Measurements from ENCODE around the gene WDR36. TPM values are rescaled to one million over a fixed set of nuclear protein-coding genes. Genes with fewer than 3 reads are reported as not detected.

The WDR36 gene
- total RNA-seq, result 24.5 TPM

DNA sequence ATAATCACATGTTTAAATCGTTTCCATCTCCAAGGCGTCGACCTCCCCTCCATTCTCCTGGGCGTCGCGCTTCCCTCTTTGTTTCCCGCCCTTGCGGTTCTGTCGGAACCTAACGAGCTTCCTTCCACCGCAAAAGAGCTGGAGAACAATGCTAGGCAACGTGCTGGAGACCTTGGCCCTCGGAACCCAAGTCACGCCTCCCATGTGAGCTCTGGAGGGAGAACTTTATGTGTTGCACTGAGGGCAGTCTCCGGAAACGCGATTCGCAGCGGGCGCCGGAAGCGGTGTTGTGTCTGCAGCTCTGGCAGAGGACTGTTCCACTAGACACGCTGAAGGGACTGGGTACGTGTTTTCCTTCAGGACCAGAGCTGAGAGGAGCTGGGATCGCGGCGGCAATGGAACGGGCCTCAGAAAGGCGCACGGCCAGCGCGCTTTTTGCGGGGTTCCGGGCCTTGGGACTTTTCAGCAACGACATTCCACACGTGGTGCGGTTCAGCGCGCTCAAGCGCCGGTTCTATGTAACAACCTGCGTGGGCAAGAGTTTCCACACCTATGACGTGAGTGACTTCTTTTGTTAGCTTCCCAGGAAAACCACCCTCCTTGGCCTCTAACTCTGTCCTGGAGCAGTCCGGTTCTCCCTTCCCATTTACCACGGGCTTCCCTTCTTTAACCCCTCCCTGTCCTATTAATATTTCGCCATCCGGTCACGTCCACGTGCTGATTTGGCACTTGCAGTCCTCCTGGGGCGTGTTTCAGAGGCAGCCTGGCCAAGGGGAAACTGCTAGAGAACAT, at the start of gene WDR36:
WDR36 (plus strand) TSS at position 287 of the 792 bp plus-strand sequence; CDS start at position 396, 109 bp downstream.
- DNase-seq (ENCODE audit: low read depth in 2 of 3, low spot score in 2 of 3), result peak; percentile 82 to 91 (median 87)

- no peak for DNase-seq (ENCODE audit: low read depth in 2 of 3, low spot score in 2 of 3)
Observed at GRCh38 chr5:111043712-111044506, 48.2 kb upstream of the WDR36 start.

- DNase-seq (ENCODE audit: low read depth in 2 of 3, low spot score in 2 of 3), result no peak
Observed at GRCh38 chr5:111058064-111058463, 34.1 kb upstream of the WDR36 start.

- no peak for DNase-seq (ENCODE audit: low read depth in 2 of 3, low spot score in 2 of 3)
Observed at GRCh38 chr5:111060169-111060568, 32.0 kb upstream of the WDR36 start.

GRCh38 chr5:111061618-111062017, 30.5 kb upstream of the WDR36 start:
- no peak for DNase-seq (ENCODE audit: low read depth in 2 of 3, low spot score in 2 of 3)

DNA sequence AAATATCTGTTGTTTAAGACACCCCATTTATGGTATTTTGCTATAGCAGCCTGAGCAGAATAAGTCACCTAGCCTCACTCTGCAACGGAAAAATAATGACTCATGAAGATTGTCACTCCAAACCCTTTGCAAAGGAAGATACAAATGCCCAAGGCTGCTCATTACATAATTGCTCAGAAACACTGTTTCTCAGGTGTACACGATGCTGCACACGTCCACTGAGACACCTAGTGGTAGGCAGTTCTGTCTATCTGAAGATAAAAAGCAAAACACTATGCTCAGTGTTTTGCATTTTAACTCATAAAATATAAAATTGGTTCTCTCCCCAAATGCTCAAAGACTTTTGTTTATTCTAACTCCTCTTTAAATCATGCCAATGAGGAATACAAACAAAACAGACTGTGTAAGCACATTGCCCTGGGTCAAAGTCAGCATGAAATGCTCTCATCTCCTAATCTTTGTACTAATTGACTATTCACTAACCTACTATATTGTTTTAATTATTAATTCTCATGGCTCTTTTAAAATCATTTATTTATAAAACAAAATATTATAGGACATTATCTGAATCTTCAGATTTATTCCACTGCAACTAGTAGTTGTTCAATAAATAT, 28.3 kb upstream of the WDR36 start:
- DNase-seq (ENCODE audit: low read depth in 2 of 3, low spot score in 2 of 3), result no peak

DNA sequence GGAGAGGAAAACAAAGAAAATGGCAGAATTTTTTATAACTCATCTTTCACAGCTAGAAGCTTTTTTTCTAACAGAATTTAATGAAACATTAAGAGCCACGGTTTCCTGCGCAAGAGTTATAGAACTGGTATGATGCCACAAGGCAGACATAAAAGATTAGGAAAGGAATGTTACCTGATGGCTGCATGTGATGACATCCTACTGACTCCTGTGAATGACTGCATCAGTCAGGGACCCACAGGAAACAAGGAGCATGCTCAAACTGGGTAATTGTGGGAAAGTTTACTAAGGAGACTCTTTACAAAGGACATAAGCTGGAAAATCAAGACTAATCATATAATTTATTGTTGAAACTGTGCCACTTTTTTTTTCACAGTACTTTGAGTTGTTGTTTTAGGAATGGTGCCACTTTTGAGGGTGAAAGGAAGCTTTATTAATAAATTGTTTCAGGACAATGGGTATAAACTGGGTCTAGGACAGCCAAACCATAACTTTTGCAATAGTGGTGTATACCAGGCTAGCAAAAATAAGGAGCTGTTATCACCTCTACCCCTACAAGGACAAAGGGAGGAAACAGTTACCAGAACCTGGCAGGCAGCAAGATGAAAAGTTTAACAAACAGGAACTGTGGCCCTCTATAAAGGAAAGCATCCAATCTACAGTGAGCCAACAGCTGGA, 25.7 kb upstream of the WDR36 start:
- no peak for DNase-seq (ENCODE audit: low read depth in 2 of 3, low spot score in 2 of 3)

GRCh38 chr5:111068213-111068612, 23.9 kb upstream of the WDR36 start:
- no peak for DNase-seq (ENCODE audit: low read depth in 2 of 3, low spot score in 2 of 3)

GRCh38 chr5:111069839-111070238, 22.3 kb upstream of the WDR36 start:
- DNase-seq (ENCODE audit: low read depth in 2 of 3, low spot score in 2 of 3), result no peak

GRCh38 chr5:111070272-111071134, 21.6 kb upstream of the WDR36 start:
- no peak for DNase-seq (ENCODE audit: low read depth in 2 of 3, low spot score in 2 of 3)

- DNase-seq (ENCODE audit: low read depth in 2 of 3, low spot score in 2 of 3), result no peak
Observed at GRCh38 chr5:111071413-111071812, 20.7 kb upstream of the WDR36 start, which contains the start of gene TSLP. Gene TSLP (plus strand): TSS chr5:111071713. CDS start chr5:111071891, 178 bp downstream.

DNA sequence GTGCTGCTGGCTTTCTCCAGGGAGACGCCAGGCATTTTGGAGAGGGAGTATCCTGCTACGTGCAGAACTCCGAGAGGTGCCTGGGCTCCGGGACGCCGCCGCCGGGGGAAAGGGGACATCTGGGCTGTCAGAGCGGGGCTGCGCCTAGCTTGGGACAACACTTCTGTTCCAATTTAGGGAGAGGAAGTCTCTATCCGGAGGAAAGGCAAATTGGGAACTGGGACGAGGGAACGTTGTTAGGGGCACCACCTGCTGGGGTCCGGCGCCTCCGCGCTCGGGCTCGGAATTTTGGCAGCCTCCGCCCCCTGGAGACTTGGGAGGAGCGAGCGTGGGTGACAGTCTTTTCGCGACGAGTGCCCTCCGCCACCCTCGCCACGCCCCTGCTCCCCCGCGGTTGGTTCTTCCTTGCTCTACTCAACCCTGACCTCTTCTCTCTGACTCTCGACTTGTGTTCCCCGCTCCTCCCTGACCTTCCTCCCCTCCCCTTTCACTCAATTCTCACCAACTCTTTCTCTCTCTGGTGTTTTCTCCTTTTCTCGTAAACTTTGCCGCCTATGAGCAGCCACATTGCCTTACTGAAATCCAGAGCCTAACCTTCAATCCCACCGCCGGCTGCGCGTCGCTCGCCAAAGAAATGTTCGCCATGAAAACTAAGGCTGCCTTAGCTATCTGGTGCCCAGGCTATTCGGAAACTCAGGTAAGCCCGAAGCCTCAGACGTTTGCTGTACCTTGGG, 19.0 kb upstream of the WDR36 start:
- peak in 2 of 3 donors; percentile 48 to 52 for DNase-seq (ENCODE audit: low read depth in 2 of 3, low spot score in 2 of 3)

GRCh38 chr5:111074244-111074643, 17.9 kb upstream of the WDR36 start:
- no peak for DNase-seq (ENCODE audit: low read depth in 2 of 3, low spot score in 2 of 3)

GRCh38 chr5:111075520-111075919, 16.6 kb upstream of the WDR36 start:
- DNase-seq (ENCODE audit: low read depth in 2 of 3, low spot score in 2 of 3), result no peak

DNA sequence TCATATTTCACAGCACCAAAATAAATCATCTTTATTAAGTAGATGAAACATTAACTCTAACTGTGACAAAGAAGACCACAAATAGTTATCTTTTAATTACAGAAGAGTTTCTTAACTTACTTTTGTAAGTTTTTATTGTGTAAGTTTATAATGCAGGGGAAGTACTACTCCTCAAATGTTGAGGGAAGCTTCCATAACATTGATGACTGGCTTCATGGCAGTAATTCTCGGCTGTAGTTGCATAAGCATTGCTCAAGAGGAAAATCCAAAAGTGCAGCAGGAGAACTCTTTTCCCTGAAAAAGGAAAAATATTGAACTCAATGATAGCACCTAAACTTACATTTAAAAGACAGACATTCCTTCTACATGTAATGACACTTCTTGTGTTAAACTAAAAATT, 16.1 kb upstream of the WDR36 start:
- DNase-seq (ENCODE audit: low read depth in 2 of 3, low spot score in 2 of 3), result no peak

DNA sequence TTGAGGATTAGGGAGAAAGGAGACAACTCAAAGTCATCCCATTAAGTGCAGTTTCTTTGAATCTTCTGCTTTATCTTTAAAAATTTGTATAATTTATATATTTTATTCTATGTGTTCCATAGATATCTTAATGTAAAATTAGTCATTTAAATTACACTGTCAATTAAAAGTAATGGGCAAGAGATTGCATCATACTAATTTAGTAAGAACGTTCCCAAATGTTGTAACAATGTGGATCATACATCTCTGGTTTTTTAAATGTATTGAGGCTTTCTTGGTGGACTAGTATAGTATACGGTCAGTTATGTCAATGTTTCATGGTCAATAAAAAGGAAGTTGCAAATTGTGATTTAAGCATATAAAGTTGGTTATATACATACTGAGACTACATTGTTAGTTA, 14.5 kb upstream of the WDR36 start:
- DNase-seq (ENCODE audit: low read depth in 2 of 3, low spot score in 2 of 3), result no peak

DNA sequence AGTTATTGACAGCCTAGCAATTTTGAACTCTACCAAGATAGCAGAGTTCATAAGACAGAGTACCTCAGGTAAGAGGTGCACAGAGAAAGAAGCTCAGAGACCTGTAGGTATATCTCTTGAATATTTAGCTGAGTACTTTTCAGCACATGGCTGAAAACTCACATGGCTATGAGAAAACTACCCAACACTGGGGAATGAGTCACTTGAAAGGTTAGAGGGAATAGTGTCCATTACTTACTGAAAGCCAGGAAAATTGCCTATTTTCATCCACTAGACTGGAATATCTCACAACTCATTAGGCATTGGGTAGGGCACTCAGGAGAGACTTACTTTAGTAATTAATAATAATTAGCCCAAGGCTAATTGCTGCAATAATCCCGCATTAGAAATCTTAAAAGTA, 12.3 kb upstream of the WDR36 start:
- no peak for DNase-seq (ENCODE audit: low read depth in 2 of 3, low spot score in 2 of 3)

- peak in 2 of 3 donors; percentile 63 to 91 for DNase-seq (ENCODE audit: low read depth in 2 of 3, low spot score in 2 of 3)
Observed at GRCh38 chr5:111083323-111083722, 8.8 kb upstream of the WDR36 start.

- DNase-seq (ENCODE audit: low read depth in 2 of 3, low spot score in 2 of 3), result no peak
Observed at GRCh38 chr5:111095982-111096381, 3.8 kb downstream of the WDR36 start.

Data from hematopoietic multipotent progenitor cell (in vitro differentiated cells).